Thyroid gland (tissue), 4 donors: ENCODE measurements around the gene ARRDC4. TPM values are rescaled to one million over a fixed set of nuclear protein-coding genes. Genes with fewer than 3 reads are reported as not detected.

Source experiments
- DNase-seq, 2 donors: peaks; one replicate each; pipeline ENCODE4 v3.0.0-alpha.2; 2019
- H3K27ac ChIP-seq, 3 donors: fragments of 200-600 bp; sonication (generic); 1 replicate in 2 of 3; 2 replicates in 1 of 3; pipeline ENCODE4 v1.5.1; 2016 to 2019; ENCODE audit warnings: mild to moderate bottlenecking in 1 of 3, moderate library complexity in 1 of 3
- H3K27me3 ChIP-seq: fragments of 200-600 bp; sonication (generic); one replicate; pipeline ENCODE4 v1.5.1; 2019
- H3K36me3 ChIP-seq, 2 donors: fragments of 200-600 bp; sonication (generic); one replicate each; pipeline ENCODE4 v1.5.1; 2016 to 2019
- H3K4me1 ChIP-seq, 2 donors: fragments of 200-600 bp; sonication (generic); one replicate each; pipeline ENCODE4 v1.5.1; 2017 to 2019
- H3K4me3 ChIP-seq, 3 donors: fragments of 200-600 bp; sonication (generic); replicated peaks in 1 of 3; 1 replicate in 2 of 3; 2 replicates in 1 of 3; pipeline ENCODE4 v1.5.1; 2016; ENCODE audit warnings: mild to moderate bottlenecking in 1 of 3
- H3K9me3 ChIP-seq: fragments of 200-600 bp; sonication (generic); one replicate; pipeline ENCODE4 v1.5.1; 2017
- CTCF ChIP-seq, 6 experiments: fragments of 200-600 bp in 3 of 6; fragments of 450-650 bp in 3 of 6; sonication (generic) in 3 of 6; IDR thresholded peaks; one replicate each; pipeline ENCODE4 v1.5.1; 2016 to 2019; ENCODE audit warnings: antibody characterized with exemption in 6 of 6, mild to moderate bottlenecking in 2 of 6, inconsistent platforms in 1 of 6, moderate library complexity in 1 of 6
- POLR2A ChIP-seq, 2 donors: fragments of 450-650 bp; IDR thresholded peaks; one replicate each; pipeline ENCODE4 v1.6.1; 2017; ENCODE audit warnings: antibody characterized with exemption in 2 of 2, mild to moderate bottlenecking in 2 of 2, moderate library complexity in 1 of 2
- WGBS, 2 donors: methylation state at CpG; one replicate each; pipeline ENCODE4 v1.1.5; 2017; 5-methylcytosine and 5-hydroxymethylcytosine counted together
- intact Hi-C: fragments of 100-400 bp; cut with DNase I; formaldehyde crosslinking; loops from one replicate; pipeline ENCODE4 v1.15.1; 2023
- total RNA-seq, 4 donors: library from RNA; depleted of rRNA; stranded (reverse); fragments of >200 nt; gene quantifications; one replicate each; pipeline ENCODE4 v1.2.3, GENCODE V29; 2016

The ARRDC4 gene
- total RNA-seq, 4 donors from 2014 or later = 32.1 to 81.7 (median 45.1) TPM

- peak overlapping the region in 2 of 3 donors; percentile 18 to 25 for H3K27ac ChIP-seq
- no peaks in the 10 kb centered on the region for H3K9me3 ChIP-seq
- intact Hi-C loops = no loop called here
- TF ChIP-seq CTCF (IDR thresholded peaks at IDR 0.05) = no peak
- TF ChIP-seq POLR2A (IDR thresholded peaks at IDR 0.05) = peak in 1 of 2 donors; percentile 23
- no peaks in the 10 kb centered on the region for H3K27me3 ChIP-seq
- H3K4me3 ChIP-seq = peak overlapping the region in 1 of 3 donors; percentile 1
- H3K4me1 ChIP-seq = peaks cover 11 to 42% of the 10 kb centered on the region in 2 donors
- peak; percentile 22 to 39 for DNase-seq
- WGBS, 2 donors = 40 to 72% methylated on average over 4 of the region's 4 CpGs
- peaks cover under 1 to 15% of the 10 kb centered on the region in 2 donors for H3K36me3 ChIP-seq
Observed at GRCh38 chr15:97963779-97964178, 3.3 kb downstream of the ARRDC4 start.

- H3K9me3 ChIP-seq = no peaks in the 10 kb centered on the region
- no peak overlapping the region for H3K4me3 ChIP-seq
- H3K4me1 ChIP-seq = peaks cover 8 to 42% of the 10 kb centered on the region in 2 donors
- peaks cover 23 to 40% of the 10 kb centered on the region in 2 donors for H3K36me3 ChIP-seq
- intact Hi-C loops = no loop called here
- H3K27me3 ChIP-seq = no peaks in the 10 kb centered on the region
- WGBS, 2 donors = 81 to 85% methylated on average over 2 of the region's 2 CpGs
- no peak overlapping the region for H3K27ac ChIP-seq
- no peak for TF ChIP-seq CTCF (IDR thresholded peaks at IDR 0.05)
- TF ChIP-seq POLR2A (IDR thresholded peaks at IDR 0.05) = no peak
- DNase-seq = no peak
Observed at GRCh38 chr15:97966246-97966645, 5.7 kb downstream of the ARRDC4 start.

GRCh38 chr15:97966924-97967620, 6.6 kb downstream of the ARRDC4 start:
- intact Hi-C loops = no loop called here
- WGBS, 2 donors = 77 to 84% methylated on average over 6 of the region's 6 CpGs
- H3K9me3 ChIP-seq = no peaks in the 10 kb centered on the region
- no peak for TF ChIP-seq CTCF (IDR thresholded peaks at IDR 0.05)
- no peak for TF ChIP-seq POLR2A (IDR thresholded peaks at IDR 0.05)
- peaks cover 32 to 48% of the 10 kb centered on the region in 2 donors for H3K36me3 ChIP-seq
- no peak for DNase-seq
- no peak overlapping the region for H3K27ac ChIP-seq
- no peak overlapping the region for H3K4me3 ChIP-seq
- no peaks in the 10 kb centered on the region for H3K27me3 ChIP-seq
- peaks cover 3 to 41% of the 10 kb centered on the region in 2 donors for H3K4me1 ChIP-seq

- peaks cover 39 to 52% of the 10 kb centered on the region in 2 donors for H3K36me3 ChIP-seq
- DNase-seq = no peak
- H3K4me1 ChIP-seq = peaks cover 0 to 33% of the 10 kb centered on the region in 2 donors
- H3K4me3 ChIP-seq = no peak overlapping the region
- TF ChIP-seq POLR2A (IDR thresholded peaks at IDR 0.05) (no peak), CTCF (IDR thresholded peaks at IDR 0.05) (no peak)
- intact Hi-C loops = no loop called here
- no peaks in the 10 kb centered on the region for H3K27me3 ChIP-seq
- H3K27ac ChIP-seq = no peak overlapping the region
- H3K9me3 ChIP-seq = no peaks in the 10 kb centered on the region
- WGBS, 2 donors = 90 to 91% methylated on average over 2 of the region's 2 CpGs
Observed at GRCh38 chr15:97967881-97968280, 7.4 kb downstream of the ARRDC4 start.

- no peaks in the 10 kb centered on the region for H3K9me3 ChIP-seq
- peaks cover 44 to 52% of the 10 kb centered on the region in 2 donors for H3K36me3 ChIP-seq
- H3K27me3 ChIP-seq = no peaks in the 10 kb centered on the region
- TF ChIP-seq CTCF (IDR thresholded peaks at IDR 0.05) (no peak), POLR2A (IDR thresholded peaks at IDR 0.05) (no peak)
- no peak overlapping the region for H3K4me3 ChIP-seq
- no peak overlapping the region for H3K27ac ChIP-seq
- DNase-seq = no peak
- peaks cover 0 to 28% of the 10 kb centered on the region in 2 donors for H3K4me1 ChIP-seq
- WGBS, 2 donors = 76 to 86% methylated on average over 1 of the region's 1 CpG
- intact Hi-C loops = no loop called here
Observed at GRCh38 chr15:97968380-97968779, 7.9 kb downstream of the ARRDC4 start.
